ENCODE measurements around the gene ARHGAP10.

ARHGAP10 gene

GRCh38 chr4:148056879-148057278 is 325.0 kb downstream of the ARHGAP10 start:
- Histone ChIP-seq H3K27ac (no peak overlapping the region), H3K27me3 (no peaks in the 10 kb centered on the region), H3K36me3 (no peaks in the 10 kb centered on the region), H3K9me3 (no peaks in the 10 kb centered on the region), H3K4me1 (ENCODE audit: control insufficient read depth in 1 of 2, insufficient read depth in 1 of 2, low read depth in 1 of 2, low read length in 1 of 2) (peaks cover 6 to 22% of the 10 kb centered on the region in 2 experiments), H3K4me3 (ENCODE audit: low read depth in 1 of 2, low read length in 1 of 2) (no peak overlapping the region)
- TF ChIP-seq, protein P1, sequence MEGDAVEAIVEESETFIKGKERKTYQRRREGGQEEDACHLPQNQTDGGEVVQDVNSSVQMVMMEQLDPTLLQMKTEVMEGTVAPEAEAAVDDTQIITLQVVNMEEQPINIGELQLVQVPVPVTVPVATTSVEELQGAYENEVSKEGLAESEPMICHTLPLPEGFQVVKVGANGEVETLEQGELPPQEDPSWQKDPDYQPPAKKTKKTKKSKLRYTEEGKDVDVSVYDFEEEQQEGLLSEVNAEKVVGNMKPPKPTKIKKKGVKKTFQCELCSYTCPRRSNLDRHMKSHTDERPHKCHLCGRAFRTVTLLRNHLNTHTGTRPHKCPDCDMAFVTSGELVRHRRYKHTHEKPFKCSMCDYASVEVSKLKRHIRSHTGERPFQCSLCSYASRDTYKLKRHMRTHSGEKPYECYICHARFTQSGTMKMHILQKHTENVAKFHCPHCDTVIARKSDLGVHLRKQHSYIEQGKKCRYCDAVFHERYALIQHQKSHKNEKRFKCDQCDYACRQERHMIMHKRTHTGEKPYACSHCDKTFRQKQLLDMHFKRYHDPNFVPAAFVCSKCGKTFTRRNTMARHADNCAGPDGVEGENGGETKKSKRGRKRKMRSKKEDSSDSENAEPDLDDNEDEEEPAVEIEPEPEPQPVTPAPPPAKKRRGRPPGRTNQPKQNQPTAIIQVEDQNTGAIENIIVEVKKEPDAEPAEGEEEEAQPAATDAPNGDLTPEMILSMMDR (IDR thresholded peaks at IDR 0.05) = no peak

DNA sequence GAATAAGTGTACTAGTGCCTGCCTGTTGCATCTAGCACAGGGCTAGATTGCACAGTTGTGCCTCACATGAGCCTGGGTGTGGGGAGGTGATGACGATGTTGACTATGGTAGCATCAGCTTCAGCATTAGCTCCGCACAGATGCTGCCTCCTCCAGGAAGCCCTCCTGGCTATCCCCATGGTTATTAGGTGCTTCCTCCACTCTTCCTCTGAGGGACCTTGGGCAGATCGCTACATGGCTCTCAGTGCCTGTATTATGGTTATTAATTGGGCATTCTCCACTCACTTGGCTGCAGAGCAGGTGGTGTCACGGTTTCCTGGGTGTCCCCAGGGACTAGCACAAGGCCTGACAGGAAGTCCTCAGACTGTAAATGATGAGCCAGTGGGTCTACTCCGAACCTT is 325.6 kb downstream of the ARHGAP10 start:
- H3K9me3 ChIP-seq = no peaks in the 10 kb centered on the region
- H3K4me3 ChIP-seq (ENCODE audit: low read depth in 1 of 2, low read length in 1 of 2) = no peak overlapping the region
- H3K36me3 ChIP-seq = no peaks in the 10 kb centered on the region
- peaks cover 0 to 15% of the 10 kb centered on the region in 2 experiments for H3K4me1 ChIP-seq (ENCODE audit: control insufficient read depth in 1 of 2, insufficient read depth in 1 of 2, low read depth in 1 of 2, low read length in 1 of 2)
- TF ChIP-seq, protein P1 (IDR thresholded peaks at IDR 0.05) = no peak
- no peak overlapping the region for H3K27ac ChIP-seq
- H3K27me3 ChIP-seq = no peaks in the 10 kb centered on the region

DNA sequence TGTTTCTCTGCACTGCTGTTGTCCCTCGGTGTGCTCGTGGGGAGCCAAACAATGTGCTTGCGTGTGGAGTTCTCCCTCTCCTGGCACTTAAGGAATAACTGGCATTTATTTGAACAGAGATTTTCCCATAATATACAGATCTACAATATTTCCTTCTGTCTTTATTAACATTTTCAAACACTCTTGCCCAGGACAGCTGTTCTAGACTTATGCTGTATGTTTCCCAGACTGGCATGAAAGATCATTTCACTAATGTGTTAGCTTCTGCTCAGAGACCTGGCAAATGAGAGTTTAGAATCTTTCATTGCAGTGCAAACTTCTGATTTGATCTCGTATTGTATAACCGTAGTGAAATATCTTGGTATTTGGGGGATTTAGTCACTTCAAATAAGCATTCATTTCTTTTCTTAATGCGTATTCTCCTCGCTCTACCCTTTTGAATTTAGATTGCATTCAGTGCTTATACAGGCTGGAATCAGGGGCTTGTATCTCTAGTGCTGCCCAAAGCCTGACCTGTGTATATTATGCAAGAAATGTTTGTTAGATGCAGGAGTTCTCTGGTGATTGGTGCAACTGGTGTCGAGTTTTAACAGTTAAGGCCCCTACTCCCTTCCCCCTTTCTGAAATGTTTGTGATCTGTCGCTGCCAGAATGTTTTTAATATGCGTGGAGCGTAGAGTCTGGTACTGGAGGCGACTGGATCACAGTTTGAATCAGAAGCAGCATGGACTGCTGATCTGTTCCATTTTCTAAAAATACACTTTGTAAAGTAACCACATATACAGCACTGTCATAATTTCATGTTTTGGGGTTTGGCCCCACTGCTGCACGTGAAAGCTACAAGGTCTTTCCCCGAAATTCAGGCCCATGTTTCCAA is 326.3 kb downstream of the ARHGAP10 start:
- TF ChIP-seq, protein P1 (IDR thresholded peaks at IDR 0.05) = no peak
- H3K36me3 ChIP-seq = no peaks in the 10 kb centered on the region
- H3K4me3 ChIP-seq (ENCODE audit: low read depth in 1 of 2, low read length in 1 of 2) = no peak overlapping the region
- no peaks in the 10 kb centered on the region for H3K27me3 ChIP-seq
- no peak overlapping the region for H3K27ac ChIP-seq
- no peaks in the 10 kb centered on the region for H3K9me3 ChIP-seq
- H3K4me1 ChIP-seq (ENCODE audit: control insufficient read depth in 1 of 2, insufficient read depth in 1 of 2, low read depth in 1 of 2, low read length in 1 of 2) = peaks cover 0 to 11% of the 10 kb centered on the region in 2 experiments

GRCh38 chr4:148059617-148060180 is 327.8 kb downstream of the ARHGAP10 start:
- H3K4me1 ChIP-seq (ENCODE audit: control insufficient read depth in 1 of 2, insufficient read depth in 1 of 2, low read depth in 1 of 2, low read length in 1 of 2) = peaks cover 0 to 7% of the 10 kb centered on the region in 2 experiments
- no peak overlapping the region for H3K4me3 ChIP-seq (ENCODE audit: low read depth in 1 of 2, low read length in 1 of 2)
- no peaks in the 10 kb centered on the region for H3K36me3 ChIP-seq
- TF ChIP-seq, protein P1 (IDR thresholded peaks at IDR 0.05) = no peak
- H3K9me3 ChIP-seq = no peaks in the 10 kb centered on the region
- H3K27ac ChIP-seq = no peak overlapping the region
- H3K27me3 ChIP-seq = no peaks in the 10 kb centered on the region

GRCh38 chr4:148060264-148061140 is 328.6 kb downstream of the ARHGAP10 start:
- no peaks in the 10 kb centered on the region for H3K27me3 ChIP-seq
- TF ChIP-seq, protein P1 (IDR thresholded peaks at IDR 0.05) = no peak
- H3K36me3 ChIP-seq = no peaks in the 10 kb centered on the region
- no peaks in the 10 kb centered on the region for H3K9me3 ChIP-seq
- H3K4me3 ChIP-seq (ENCODE audit: low read depth in 1 of 2, low read length in 1 of 2) = no peak overlapping the region
- no peak overlapping the region for H3K27ac ChIP-seq
- H3K4me1 ChIP-seq (ENCODE audit: control insufficient read depth in 1 of 2, insufficient read depth in 1 of 2, low read depth in 1 of 2, low read length in 1 of 2) = peaks cover 0 to 4% of the 10 kb centered on the region in 2 experiments

All from neutrophil (primary cell).